Endothelial cell of umbilical vein (primary cell): Measurements from ENCODE around the gene C5orf58. TPM values are rescaled to one million over a fixed set of nuclear protein-coding genes. Genes with fewer than 3 reads are reported as not detected.

ENCODE experiments used
- BruUV-seq: library from RNA; stranded (reverse); fragments of 400-500 nt; replicated peaks from 2 replicates; lab custom pipeline; 2021; lab: Mats Ljungman, UMichigan
- CTCF ChIA-PET: fragments of 300-600, 350-600 bp; sonication (Branson Sonifier 250); formaldehyde crosslinking; loops from one replicate; lab custom pipeline; 2021; ENCODE audit warnings: antibody characterized with exemption, inconsistent platforms; lab: Charles Lee
- POLR2A ChIA-PET: fragments of 300-600, 350-600 bp; sonication (Branson Sonifier 250); formaldehyde crosslinking; loops from one replicate; lab custom pipeline; 2021; ENCODE audit warnings: antibody characterized with exemption, inconsistent platforms; lab: Charles Lee
- DNase-seq: peaks from one replicate; pipeline ENCODE4 v3.0.0-alpha.2; 2011; ENCODE audit warnings: low read depth, low spot score
- FAIRE-seq: peaks from 2 replicates; lab custom pipeline; 2011; peaks lifted over from hg19 to GRCh38; lab: Jason Lieb, UNC
- H2AFZ ChIP-seq: 2 replicates; pipeline ENCODE4 v1.6.0; 2012; ENCODE audit warnings: low read depth, low read length, control low read depth, inconsistent platforms
- H3K27ac ChIP-seq: 2 replicates; pipeline ENCODE4 v1.5.1; 2011; ENCODE audit warnings: low read depth, mild to moderate bottlenecking, control low read depth, low read length, moderate library complexity; ENCODE audit not compliant: insufficient read depth
- H3K27me3 ChIP-seq, 2 experiments: 2 replicates each; pipeline versions ENCODE4 v1.6.0 to v1.6.1; 2011; ENCODE audit warnings: low read length in 2 of 2, mixed read lengths in 1 of 2; ENCODE audit not compliant: control insufficient read depth in 2 of 2, insufficient read depth in 2 of 2
- H3K36me3 ChIP-seq, 2 experiments: 2 replicates in 1 of 2; 3 replicates in 1 of 2; pipeline ENCODE4 v1.5.1; 2011; ENCODE audit warnings: low read length in 2 of 2, mild to moderate bottlenecking in 1 of 2, moderate library complexity in 1 of 2; ENCODE audit not compliant: control insufficient read depth in 2 of 2, insufficient read depth in 2 of 2; ENCODE audit errors: extremely low read depth in 1 of 2
- H3K4me1 ChIP-seq: 3 replicates; pipeline ENCODE4 v1.5.1; 2011; ENCODE audit warnings: mild to moderate bottlenecking, low read length; ENCODE audit not compliant: control insufficient read depth, insufficient read depth; ENCODE audit errors: extremely low read depth
- H3K4me2 ChIP-seq: 2 replicates; pipeline ENCODE4 v1.6.1; 2011; ENCODE audit warnings: low read length, control low read depth, mixed read lengths; ENCODE audit not compliant: insufficient read depth
- H3K4me3 ChIP-seq, 3 experiments: fragments of 200-600 bp in 1 of 3; sonication (generic), shearing (Covaris generic) in 1 of 3; replicated peaks in 1 of 3; 2 replicates each; pipeline ENCODE4 v1.5.1; 2011 to 2016; ENCODE audit warnings: control low read depth in 3 of 3, low read length in 3 of 3, mild to moderate bottlenecking in 2 of 3, inconsistent platforms in 1 of 3, low read depth in 1 of 3, moderate library complexity in 1 of 3; ENCODE audit not compliant: insufficient read depth in 1 of 3
- H3K79me2 ChIP-seq: 2 replicates; pipeline ENCODE4 v1.6.0; 2012; ENCODE audit warnings: low read length, inconsistent platforms; ENCODE audit not compliant: control insufficient read depth, insufficient read depth
- H3K9ac ChIP-seq: replicated peaks from 2 replicates; pipeline ENCODE3; 2011; ENCODE audit warnings: low read length, control low read depth; ENCODE audit not compliant: insufficient read depth; ENCODE audit errors: extremely low read depth
- H3K9me1 ChIP-seq: replicated peaks from 3 replicates; pipeline ENCODE4 v1.6.0; 2011; ENCODE audit warnings: mild to moderate bottlenecking, low read length; ENCODE audit not compliant: control insufficient read depth, insufficient read depth; ENCODE audit errors: extremely low read depth
- H3K9me3 ChIP-seq: replicated peaks from 2 replicates; pipeline ENCODE4 v1.5.1; 2012; ENCODE audit warnings: low read length, inconsistent platforms; ENCODE audit not compliant: control insufficient read depth, insufficient read depth
- H4K20me1 ChIP-seq: replicated peaks from 2 replicates; pipeline ENCODE3; 2011; ENCODE audit warnings: mild to moderate bottlenecking, low read length; ENCODE audit not compliant: control insufficient read depth, insufficient read depth; ENCODE audit errors: extremely low read depth
- GATA2 ChIP-seq: IDR thresholded peaks from 2 replicates; pipeline ENCODE4 v1.7.0; 2011; ENCODE audit warnings: low read depth, mild to moderate bottlenecking, moderate library complexity, mixed read lengths, low read length; ENCODE audit not compliant: insufficient read length, insufficient read depth
- JUN ChIP-seq: IDR thresholded peaks from 2 replicates; pipeline ENCODE4 v1.6.1; 2011; ENCODE audit warnings: borderline replicate concordance, low read depth; ENCODE audit not compliant: insufficient read length, insufficient read depth
- MYC ChIP-seq: IDR thresholded peaks from one replicate; pipeline ENCODE4 v1.6.1; 2011; ENCODE audit warnings: mild to moderate bottlenecking, low read depth, low read length
- POLR2A ChIP-seq: IDR thresholded peaks from 2 replicates; pipeline ENCODE4 v1.6.1; 2012; ENCODE audit warnings: low read depth, mild to moderate bottlenecking, control low read depth, low read length
- POLR2AphosphoS5 ChIP-seq: IDR thresholded peaks from 2 replicates; pipeline ENCODE4 v1.6.1; 2012; ENCODE audit warnings: low read depth, mild to moderate bottlenecking, control low read depth, low read length, moderate library complexity; ENCODE audit not compliant: insufficient read depth
- dilution Hi-C: fragments of 300-500 bp; cut with MboI; formaldehyde crosslinking; loops from one replicate; pipeline ENCODE4 v1.15.0; 2019; ENCODE audit warnings: low sequenced_read_pairs; ENCODE audit not compliant: extremely low pct_ligation_motif_present
- intact Hi-C: fragments of 100-400 bp; cut with micrococcal nuclease; formaldehyde crosslinking; loops from one replicate; pipeline ENCODE4 v1.10.0; 2022
- polyA plus RNA-seq, 4 experiments: library from polyadenylated mRNA; depleted of rRNA in 3 of 4; stranded (reverse) in 3 of 4; unstranded in 1 of 4; fragments of >200 nt; gene quantifications; 2 replicates each; pipeline versions ENCODE4 v1.2.1 to v1.2.3, GENCODE V29; 2011 to 2012; ENCODE audit warnings: missing spikeins in 1 of 4
- total RNA-seq: library from RNA; stranded (reverse); gene quantifications from 2 replicates; pipeline ENCODE4 v1.2.3, GENCODE V29; 2021
- TF ChIP-seq, protein P1 (sequence below): IDR thresholded peaks from 2 replicates; pipeline ENCODE4 v1.6.1; 2011; ENCODE audit not compliant: insufficient read depth, insufficient read length
- TF ChIP-seq, protein P2 (sequence below), 2 donors: IDR thresholded peaks; 1 replicate in 1 of 2; 2 replicates in 1 of 2; pipeline ENCODE4 v1.5.1; 2011; ENCODE audit warnings: low read length in 2 of 2, mild to moderate bottlenecking in 2 of 2, moderate library complexity in 2 of 2, control low read depth in 1 of 2, inconsistent platforms in 1 of 2, low read depth in 1 of 2; ENCODE audit not compliant: insufficient read depth in 1 of 2; ENCODE audit errors: extremely low read depth in 1 of 2

Gene C5orf58
- total and polyA plus RNA-seq, 2 donors (not counting 3 experiments of a cell fraction or from before 2014, with no cell fraction given) = not detected

DNA sequence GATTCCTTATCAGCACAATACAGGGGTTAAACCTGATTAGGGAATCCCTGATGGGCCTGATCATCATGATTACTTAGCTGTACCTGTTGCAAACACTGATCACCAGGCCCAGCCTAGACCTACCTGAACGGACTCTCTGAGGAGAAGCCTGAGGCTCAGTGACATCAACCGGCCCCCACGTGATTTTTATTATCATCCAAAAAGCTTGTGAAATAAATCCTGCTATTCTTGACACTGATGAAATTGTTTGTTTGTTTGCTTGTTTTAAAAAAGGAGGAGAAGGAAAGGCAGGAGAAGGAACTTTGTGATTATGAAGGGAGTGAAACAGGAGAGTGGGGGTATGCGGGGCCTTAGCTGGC is 46.7 kb downstream of the C5orf58 start:
- intact Hi-C loops (no loop called here), dilution Hi-C loops (no loop called here)
- no peak for FAIRE-seq
- no peaks in the 10 kb centered on the region for H3K36me3 ChIP-seq
- H3K4me1 ChIP-seq = peaks cover 4% of the 10 kb centered on the region
- DNase-seq = no peak
- H3K79me2 ChIP-seq = no peaks in the 10 kb centered on the region
- peaks cover 0 to 4% of the 10 kb centered on the region in 2 experiments for H3K27me3 ChIP-seq
- no peak overlapping the region for H3K4me2 ChIP-seq
- CTCF ChIA-PET = interaction anchor here (0.9 to 2.0 kb wide), 2 partner anchors 13 to 53 kb away, joined by 3 to 9 read pairs; no protein-coding TSS in a partner anchor
- no peak overlapping the region for H3K9ac ChIP-seq
- no peaks in the 10 kb centered on the region for H3K9me3 ChIP-seq
- no peak overlapping the region for H3K27ac ChIP-seq
- no peaks in the 10 kb centered on the region for H4K20me1 ChIP-seq
- no peak for TF ChIP-seq MYC
- TF ChIP-seq POLR2A = no peak
- TF ChIP-seq GATA2 = no peak
- TF ChIP-seq POLR2AphosphoS5 = no peak
- TF ChIP-seq JUN = no peak
- TF ChIP-seq, protein P1, sequence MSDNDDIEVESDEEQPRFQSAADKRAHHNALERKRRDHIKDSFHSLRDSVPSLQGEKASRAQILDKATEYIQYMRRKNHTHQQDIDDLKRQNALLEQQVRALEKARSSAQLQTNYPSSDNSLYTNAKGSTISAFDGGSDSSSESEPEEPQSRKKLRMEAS = no peak
- POLR2A ChIA-PET = no interaction called here
- H3K9me1 ChIP-seq = no peaks in the 10 kb centered on the region
- no peak overlapping the region for H2AFZ ChIP-seq
- no TSS peak for BruUV-seq
- no peak overlapping the region for H3K4me3 ChIP-seq

DNA sequence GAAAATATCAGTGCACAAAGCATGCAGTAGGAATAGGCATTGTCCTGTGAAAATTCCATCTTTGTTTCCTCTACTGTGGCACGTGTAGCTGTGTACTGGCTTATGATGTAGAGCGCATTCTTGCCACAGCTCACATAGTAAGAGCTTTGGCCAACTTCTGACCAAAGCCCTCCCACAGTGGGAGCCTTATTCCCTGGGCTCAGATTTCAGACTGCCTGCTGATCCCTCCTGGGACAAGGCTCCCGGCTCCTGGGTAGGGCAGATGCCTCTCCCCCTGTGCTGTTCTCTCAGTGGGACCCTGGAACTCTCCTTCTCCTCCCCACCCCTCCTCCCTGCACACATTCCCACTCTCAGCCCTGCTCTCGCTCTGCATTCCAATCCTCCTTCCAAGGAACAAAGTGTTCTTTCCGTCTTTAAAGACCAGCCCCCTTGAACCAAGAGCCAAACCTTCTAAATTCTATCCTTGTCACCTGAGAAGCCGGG is 47.3 kb downstream of the C5orf58 start:
- no TSS peak for BruUV-seq
- POLR2A ChIA-PET = no interaction called here

More for the DNA sequence above, 47.3 kb downstream of the C5orf58 start:
- no peak overlapping the region for H3K9ac ChIP-seq
- intact Hi-C loops = no loop called here
- no peaks in the 10 kb centered on the region for H3K9me3 ChIP-seq
- H3K4me2 ChIP-seq = no peak overlapping the region
- H3K4me1 ChIP-seq = peaks cover 4% of the 10 kb centered on the region
- H3K9me1 ChIP-seq = no peaks in the 10 kb centered on the region
- no peaks in the 10 kb centered on the region for H4K20me1 ChIP-seq
- CTCF ChIA-PET = interaction anchor here (2.0 kb wide), 1 partner anchor 14 kb away, joined by 9 read pairs; no protein-coding TSS in a partner anchor
- no peak overlapping the region for H3K4me3 ChIP-seq
- no peak overlapping the region for H2AFZ ChIP-seq
- no peak overlapping the region for H3K27ac ChIP-seq
- no peaks in the 10 kb centered on the region for H3K79me2 ChIP-seq
- no peak for FAIRE-seq
- H3K36me3 ChIP-seq = no peaks in the 10 kb centered on the region
- no peak for DNase-seq
- H3K27me3 ChIP-seq = peaks cover 0 to 4% of the 10 kb centered on the region in 2 experiments
- dilution Hi-C loops = no loop called here
- TF ChIP-seq, protein P1 = no peak
- TF ChIP-seq, protein P2, sequence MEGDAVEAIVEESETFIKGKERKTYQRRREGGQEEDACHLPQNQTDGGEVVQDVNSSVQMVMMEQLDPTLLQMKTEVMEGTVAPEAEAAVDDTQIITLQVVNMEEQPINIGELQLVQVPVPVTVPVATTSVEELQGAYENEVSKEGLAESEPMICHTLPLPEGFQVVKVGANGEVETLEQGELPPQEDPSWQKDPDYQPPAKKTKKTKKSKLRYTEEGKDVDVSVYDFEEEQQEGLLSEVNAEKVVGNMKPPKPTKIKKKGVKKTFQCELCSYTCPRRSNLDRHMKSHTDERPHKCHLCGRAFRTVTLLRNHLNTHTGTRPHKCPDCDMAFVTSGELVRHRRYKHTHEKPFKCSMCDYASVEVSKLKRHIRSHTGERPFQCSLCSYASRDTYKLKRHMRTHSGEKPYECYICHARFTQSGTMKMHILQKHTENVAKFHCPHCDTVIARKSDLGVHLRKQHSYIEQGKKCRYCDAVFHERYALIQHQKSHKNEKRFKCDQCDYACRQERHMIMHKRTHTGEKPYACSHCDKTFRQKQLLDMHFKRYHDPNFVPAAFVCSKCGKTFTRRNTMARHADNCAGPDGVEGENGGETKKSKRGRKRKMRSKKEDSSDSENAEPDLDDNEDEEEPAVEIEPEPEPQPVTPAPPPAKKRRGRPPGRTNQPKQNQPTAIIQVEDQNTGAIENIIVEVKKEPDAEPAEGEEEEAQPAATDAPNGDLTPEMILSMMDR (IDR thresholded peaks at IDR 0.05; ENCODE audit: extremely low read depth in 1 of 2, insufficient read depth in 1 of 2, low read depth in 1 of 2, low read length in 2 of 2) = no peak
